Measurements from ENCODE around the gene RXRA.

RXRA gene

GRCh38 chr9:134341929-134342745 lies 15.9 kb downstream of the RXRA start:
- Histone ChIP-seq H3K9me3 (ENCODE audit: control insufficient read depth, insufficient read depth, low read depth, low read length) (no peaks in the 10 kb centered on the region), H3K27ac (ENCODE audit: extremely low read depth, low read depth, low read length) (no peak overlapping the region), H3K4me3 (ENCODE audit: low read depth, low read length) (no peak overlapping the region), H3K4me1 (ENCODE audit: control insufficient read depth, insufficient read depth, low read length) (no peaks in the 10 kb centered on the region), H3K36me3 (ENCODE audit: control insufficient read depth in 2 of 2, insufficient read depth in 1 of 2, low read length in 2 of 2) (no peaks in the 10 kb centered on the region)
- POLR2A ChIA-PET, result no interaction called here
- TF ChIP-seq ZNF837 (tag by site-specific recombination; IDR thresholded peaks at IDR 0.05) (no peak), ZIC2 (tag by site-specific recombination; IDR thresholded peaks at IDR 0.05) (peak; percentile 95)
- CTCF ChIA-PET, result no interaction called here

- no peak for TF ChIP-seq ZNF132 (tag by site-specific recombination; IDR thresholded peaks at IDR 0.05; ENCODE audit: borderline replicate concordance)
- peak; percentile 96 for TF ChIP-seq ZFHX2 (tag by site-specific recombination; conservative IDR thresholded peaks at IDR 0.05)
- peak; percentile 41; the same call in 1 of the 2 replicates for TF ChIP-seq GLIS1 (tag by site-specific recombination; IDR thresholded peaks at IDR 0.05)
- TF ChIP-seq EGR2 (tag by site-specific recombination; IDR thresholded peaks at IDR 0.05; ENCODE audit: low read depth), result peak; percentile 97
- TF ChIP-seq ZNF777 (tag by site-specific recombination; IDR thresholded peaks at IDR 0.05; ENCODE audit: borderline replicate concordance), result no peak
- no peak for TF ChIP-seq ZNF544 (tag by site-specific recombination; IDR thresholded peaks at IDR 0.05)
- no peaks in the 10 kb centered on the region for H3K9me3 ChIP-seq (ENCODE audit: control insufficient read depth, insufficient read depth, low read depth, low read length)
- no peak overlapping the region for H3K4me3 ChIP-seq (ENCODE audit: low read depth, low read length)
- no peaks in the 10 kb centered on the region for H3K36me3 ChIP-seq (ENCODE audit: control insufficient read depth in 2 of 2, insufficient read depth in 1 of 2, low read length in 2 of 2)
- ChIA-PET CTCF (no interaction called here), POLR2A (no interaction called here)
- H3K27ac ChIP-seq (ENCODE audit: extremely low read depth, low read depth, low read length), result no peak overlapping the region
- H3K4me1 ChIP-seq (ENCODE audit: control insufficient read depth, insufficient read depth, low read length), result no peaks in the 10 kb centered on the region
These were observed 16.5 kb downstream of the RXRA start for GRCh38 chr9:134342746-134343115.

DNA sequence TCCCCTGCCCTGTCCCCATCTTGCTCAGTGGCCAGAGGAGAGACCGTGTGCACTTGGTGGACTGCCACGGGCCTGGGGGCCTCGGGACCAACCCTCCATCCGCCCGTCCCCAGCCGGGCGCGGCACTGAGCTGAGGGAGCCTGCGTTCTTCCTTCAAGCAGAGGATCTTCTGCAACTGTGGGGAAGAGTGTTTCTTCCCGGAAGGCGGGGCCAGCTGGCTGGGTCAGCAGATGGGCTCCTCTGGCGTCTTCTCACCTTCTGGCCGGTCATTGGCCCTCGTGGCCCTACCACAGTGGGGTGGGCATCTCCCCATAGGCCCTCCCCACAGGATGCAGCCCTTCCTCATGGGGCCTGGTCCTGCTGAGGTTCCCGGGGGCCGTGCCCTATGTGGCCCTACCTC lies 17.4 kb downstream of the RXRA start:
- H3K9me3 ChIP-seq (ENCODE audit: control insufficient read depth, insufficient read depth, low read depth, low read length), result no peaks in the 10 kb centered on the region
- no peak for TF ChIP-seq ZBTB48 (tag by site-specific recombination; IDR thresholded peaks at IDR 0.05)
- no peak for TF ChIP-seq GLIS2 (tag by site-specific recombination; IDR thresholded peaks at IDR 0.05)
- no peak for TF ChIP-seq ZFP37 (tag by site-specific recombination; IDR thresholded peaks at IDR 0.05)
- TF ChIP-seq ZNF211 (tag by site-specific recombination; IDR thresholded peaks at IDR 0.05; ENCODE audit: low read depth), result no peak
- CTCF ChIA-PET, result no interaction called here
- no peaks in the 10 kb centered on the region for H3K4me1 ChIP-seq (ENCODE audit: control insufficient read depth, insufficient read depth, low read length)
- POLR2A ChIA-PET, result no interaction called here
- no peak overlapping the region for H3K4me3 ChIP-seq (ENCODE audit: low read depth, low read length)
- no peaks in the 10 kb centered on the region for H3K36me3 ChIP-seq (ENCODE audit: control insufficient read depth in 2 of 2, insufficient read depth in 1 of 2, low read length in 2 of 2)
- H3K27ac ChIP-seq (ENCODE audit: extremely low read depth, low read depth, low read length), result no peak overlapping the region

- Histone ChIP-seq H3K4me1 (ENCODE audit: control insufficient read depth, insufficient read depth, low read length) (no peaks in the 10 kb centered on the region), H3K4me3 (ENCODE audit: low read depth, low read length) (no peak overlapping the region), H3K36me3 (ENCODE audit: control insufficient read depth in 2 of 2, insufficient read depth in 1 of 2, low read length in 2 of 2) (no peaks in the 10 kb centered on the region), H3K27ac (ENCODE audit: extremely low read depth, low read depth, low read length) (no peak overlapping the region), H3K9me3 (ENCODE audit: control insufficient read depth, insufficient read depth, low read depth, low read length) (no peaks in the 10 kb centered on the region)
- ChIA-PET CTCF (interaction anchor here (0.6 kb wide), 1 partner anchor 103 kb away, joined by 3 read pairs; no protein-coding TSS in a partner anchor), POLR2A (interaction anchor here (1.7 kb wide), 1 partner anchor 11 kb away, joined by 4 read pairs; no protein-coding TSS in a partner anchor)
- no peak for TF ChIP-seq ZNF121 (tag by site-specific recombination; IDR thresholded peaks at IDR 0.05)
- 0 out of 2 replicates have a peak, but pooled peaks have one; percentile 16 for TF ChIP-seq KLF1 (tag by site-specific recombination; IDR thresholded peaks at IDR 0.05)
These were observed 18.0 kb downstream of the RXRA start for GRCh38 chr9:134344068-134344799.

GRCh38 chr9:134344800-134345310 lies 18.6 kb downstream of the RXRA start:
- H3K4me1 ChIP-seq (ENCODE audit: control insufficient read depth, insufficient read depth, low read length), result no peaks in the 10 kb centered on the region
- H3K9me3 ChIP-seq (ENCODE audit: control insufficient read depth, insufficient read depth, low read depth, low read length), result no peaks in the 10 kb centered on the region
- no peak overlapping the region for H3K27ac ChIP-seq (ENCODE audit: extremely low read depth, low read depth, low read length)
- CTCF ChIA-PET, result interaction anchor here (0.6 kb wide), 1 partner anchor 103 kb away, joined by 3 read pairs; no protein-coding TSS in a partner anchor
- POLR2A ChIA-PET, result interaction anchor here (1.7 kb wide), 1 partner anchor 11 kb away, joined by 4 read pairs; no protein-coding TSS in a partner anchor
- H3K36me3 ChIP-seq (ENCODE audit: control insufficient read depth in 2 of 2, insufficient read depth in 1 of 2, low read length in 2 of 2), result no peaks in the 10 kb centered on the region
- no peak overlapping the region for H3K4me3 ChIP-seq (ENCODE audit: low read depth, low read length)
- no peak for TF ChIP-seq SP7 (tag by site-specific recombination; IDR thresholded peaks at IDR 0.05)
- no peak for TF ChIP-seq ZSCAN4 (tag by site-specific recombination; IDR thresholded peaks at IDR 0.05)
- no peak for TF ChIP-seq ZNF621 (tag by site-specific recombination; IDR thresholded peaks at IDR 0.05)
- TF ChIP-seq SP3 (tag by site-specific recombination; IDR thresholded peaks at IDR 0.05), result no peak
- TF ChIP-seq SCRT2 (tag by site-specific recombination; IDR thresholded peaks at IDR 0.05), result no peak
- TF ChIP-seq YY2 (tag by site-specific recombination; IDR thresholded peaks at IDR 0.05), result no peak
- no peak for TF ChIP-seq ZNF837 (tag by site-specific recombination; IDR thresholded peaks at IDR 0.05)
- no peak for TF ChIP-seq KLF17 (tag by site-specific recombination; IDR thresholded peaks at IDR 0.05)
- TF ChIP-seq KLF16 (tag by site-specific recombination; IDR thresholded peaks at IDR 0.05), result no peak
- no peak for TF ChIP-seq ZNF112 (tag by site-specific recombination; IDR thresholded peaks at IDR 0.05)

All from HEK293 (cell line).